Nephron progenitor cell (in vitro differentiated cells): ENCODE measurements around the gene FIZ1.

Experiments used
- DNase-seq: peaks from one replicate; pipeline ENCODE4 v3.0.0; 2021
- H3K27ac Mint-ChIP-seq: 2 replicates; pipeline ENCODE4 v1.8.0; 2021; ENCODE audit warnings: mild to moderate bottlenecking, moderate library complexity, mixed read lengths
- H3K27me3 Mint-ChIP-seq: 2 replicates; pipeline ENCODE4 v1.8.0; 2021; ENCODE audit warnings: mild to moderate bottlenecking, low read depth, mixed read lengths; ENCODE audit not compliant: poor library complexity
- H3K36me3 Mint-ChIP-seq: 2 replicates; pipeline ENCODE4 v1.8.0; 2021; ENCODE audit warnings: low read depth, mixed read lengths
- H3K4me1 Mint-ChIP-seq: 2 replicates; pipeline ENCODE4 v1.8.0; 2021; ENCODE audit warnings: mixed read lengths
- H3K4me3 Mint-ChIP-seq: 2 replicates; pipeline ENCODE4 v1.8.0; 2021; ENCODE audit warnings: mild to moderate bottlenecking, moderate library complexity, mixed read lengths
- H3K9me3 Mint-ChIP-seq: 2 replicates; pipeline ENCODE4 v1.8.0; 2021; ENCODE audit warnings: mild to moderate bottlenecking, moderate library complexity, mixed read lengths
- CTCF ChIP-seq: fragments of 200-600 bp; sonication (generic); IDR thresholded peaks from 2 replicates; pipeline ENCODE4 v1.5.0; 2021; ENCODE audit warnings: antibody characterized with exemption

FIZ1 gene

GRCh38 chr19:55613396-55613795 is 14.1 kb upstream of the FIZ1 start:
- Mint-ChIP-seq H3K36me3 (peaks cover 52% of the 10 kb centered on the region), H3K27ac (no peak overlapping the region), H3K27me3 (no peaks in the 10 kb centered on the region), H3K4me3 (no peak overlapping the region), H3K4me1 (peaks cover 16% of the 10 kb centered on the region), H3K9me3 (no peaks in the 10 kb centered on the region)
- no peak for TF ChIP-seq CTCF
- no peak for DNase-seq

- no peaks in the 10 kb centered on the region for H3K27me3 Mint-ChIP-seq
- H3K36me3 Mint-ChIP-seq = peaks cover 54% of the 10 kb centered on the region
- H3K4me3 Mint-ChIP-seq = no peak overlapping the region
- DNase-seq = no peak
- no peaks in the 10 kb centered on the region for H3K9me3 Mint-ChIP-seq
- peaks cover 21% of the 10 kb centered on the region for H3K4me1 Mint-ChIP-seq
- TF ChIP-seq CTCF = no peak
- H3K27ac Mint-ChIP-seq = peak overlapping the region; percentile 83
These were observed 12.8 kb upstream of the FIZ1 start for GRCh38 chr19:55611983-55612645.

- H3K4me1 Mint-ChIP-seq = peaks cover 28% of the 10 kb centered on the region
- no peak overlapping the region for H3K4me3 Mint-ChIP-seq
- H3K27me3 Mint-ChIP-seq = no peaks in the 10 kb centered on the region
- no peak for TF ChIP-seq CTCF
- H3K9me3 Mint-ChIP-seq = no peaks in the 10 kb centered on the region
- H3K36me3 Mint-ChIP-seq = peaks cover 54% of the 10 kb centered on the region
- no peak for DNase-seq
- peak overlapping the region; percentile 64 for H3K27ac Mint-ChIP-seq
These were observed 12.1 kb upstream of the FIZ1 start for GRCh38 chr19:55611300-55611982.

- Mint-ChIP-seq H3K4me1 (peaks cover 40% of the 10 kb centered on the region), H3K9me3 (no peaks in the 10 kb centered on the region), H3K36me3 (peaks cover 54% of the 10 kb centered on the region), H3K27me3 (no peaks in the 10 kb centered on the region), H3K4me3 (no peak overlapping the region), H3K27ac (no peak overlapping the region)
- no peak for TF ChIP-seq CTCF
- no peak for DNase-seq
These were observed 10.0 kb upstream of the FIZ1 start for GRCh38 chr19:55609326-55609725.

GRCh38 chr19:55606817-55607216 is 7.5 kb upstream of the FIZ1 start:
- DNase-seq = no peak
- Mint-ChIP-seq H3K4me3 (peak overlapping the region; percentile 95), H3K27ac (peak overlapping the region; percentile 98), H3K36me3 (peaks cover 49% of the 10 kb centered on the region), H3K4me1 (peaks cover 47% of the 10 kb centered on the region), H3K9me3 (peaks cover 6% of the 10 kb centered on the region), H3K27me3 (no peaks in the 10 kb centered on the region)
- TF ChIP-seq CTCF = no peak

GRCh38 chr19:55606471-55606787 is 7.1 kb upstream of the FIZ1 start:
- peak overlapping the region; percentile 98 for H3K27ac Mint-ChIP-seq
- no peak for DNase-seq
- H3K4me1 Mint-ChIP-seq = peaks cover 51% of the 10 kb centered on the region
- peak overlapping the region; percentile 95 for H3K4me3 Mint-ChIP-seq
- TF ChIP-seq CTCF = no peak
- peaks cover 6% of the 10 kb centered on the region for H3K9me3 Mint-ChIP-seq
- no peaks in the 10 kb centered on the region for H3K27me3 Mint-ChIP-seq
- H3K36me3 Mint-ChIP-seq = peaks cover 49% of the 10 kb centered on the region
